T-cell (primary cell): ENCODE results near the gene SAFB2. TPM values are rescaled to one million over a fixed set of nuclear protein-coding genes. Genes with fewer than 3 reads are reported as not detected.
A peak's percentile ranks its signal among the peaks of the same experiment; 100 is the strongest.

ENCODE experiments used
- ATAC-seq, 4 experiments: fragments of 200-7000 bp in 3 of 4; fragments of 150-1000 bp in 1 of 4; cut with Tn5 transposase; replicated peaks in 1 of 4; 1 replicate in 3 of 4; 2 replicates in 1 of 4; pipeline ENCODE4 v1.10.0; 2021; ENCODE audit warnings: moderate library complexity in 3 of 4, mild to moderate bottlenecking in 2 of 4, moderate number of reproducible peaks in 1 of 4
- CTCF ChIA-PET, 2 donors: fragments of 300-600 bp; sonication (Branson Sonifier 250); formaldehyde crosslinking; loops; one replicate each; lab custom pipeline; 2022; ENCODE audit warnings: antibody characterized with exemption in 2 of 2; lab: Charles Lee
- POLR2A ChIA-PET, 2 donors: fragments of 300-600 bp; sonication (Branson Sonifier 250); formaldehyde crosslinking; loops; one replicate each; lab custom pipeline; 2022; ENCODE audit warnings: antibody characterized with exemption in 2 of 2; lab: Charles Lee
- DNase-seq, 35 experiments: peaks; one replicate each; pipeline versions ENCODE4 v3.0.0 to v3.0.0-alpha.2; 2013 to 2023
- H3K27ac ChIP-seq: one replicate; pipeline ENCODE4 v1.5.1; 2013; ENCODE audit warnings: low read length
- H3K27me3 ChIP-seq, 2 experiments: replicated peaks in 1 of 2; 1 replicate in 1 of 2; 2 replicates in 1 of 2; pipeline versions ENCODE4 v1.6.1 to v1.7.0; 2013; ENCODE audit warnings: low read length in 1 of 2, mixed read lengths in 1 of 2; ENCODE audit not compliant: control insufficient read depth in 2 of 2, insufficient read depth in 2 of 2; ENCODE audit errors: extremely low read depth in 1 of 2
- H3K36me3 ChIP-seq, 2 donors: 1 replicate in 1 of 2; 2 replicates in 1 of 2; pipeline versions ENCODE4 v1.6.1 to v1.7.0; 2013; ENCODE audit warnings: low read length in 1 of 2; ENCODE audit not compliant: control insufficient read depth in 2 of 2, insufficient read depth in 1 of 2; ENCODE audit errors: extremely low read depth in 1 of 2
- H3K4me1 ChIP-seq, 2 experiments: 1 replicate in 1 of 2; 2 replicates in 1 of 2; pipeline versions ENCODE4 v1.6.1 to v1.7.0; 2013; ENCODE audit warnings: low read length in 2 of 2, mixed read lengths in 1 of 2; ENCODE audit not compliant: insufficient read depth in 2 of 2, control insufficient read depth in 1 of 2; ENCODE audit errors: extremely low read depth in 1 of 2
- H3K4me3 ChIP-seq, 2 donors: 1 replicate in 1 of 2; 2 replicates in 1 of 2; pipeline versions ENCODE4 v1.5.1 to v1.7.0; 2013; ENCODE audit warnings: mild to moderate bottlenecking in 2 of 2, low read length in 1 of 2, moderate library complexity in 1 of 2; ENCODE audit not compliant: control insufficient read depth in 1 of 2; ENCODE audit errors: extremely low read depth in 1 of 2
- H3K9me3 ChIP-seq: 2 replicates; pipeline ENCODE4 v1.7.0; 2013
- H3K27ac Mint-ChIP-seq, 2 donors: one replicate each; pipeline ENCODE4 v1.8.0; 2020 to 2021; ENCODE audit warnings: mild to moderate bottlenecking in 2 of 2, mixed read lengths in 2 of 2
- H3K27me3 Mint-ChIP-seq, 2 donors: one replicate each; pipeline ENCODE4 v1.8.0; 2021 to 2022; ENCODE audit warnings: mixed read lengths in 2 of 2
- H3K36me3 Mint-ChIP-seq: one replicate; pipeline ENCODE4 v1.8.0; 2021; ENCODE audit warnings: mixed read lengths
- H3K4me1 Mint-ChIP-seq, 3 donors: one replicate each; pipeline ENCODE4 v1.8.0; 2020 to 2022; ENCODE audit warnings: mixed read lengths in 3 of 3, mild to moderate bottlenecking in 1 of 3
- H3K4me3 Mint-ChIP-seq, 3 donors: one replicate each; pipeline ENCODE4 v1.8.0; 2020 to 2022; ENCODE audit warnings: mild to moderate bottlenecking in 3 of 3, mixed read lengths in 3 of 3, moderate library complexity in 3 of 3
- H3K9me3 Mint-ChIP-seq, 3 donors: one replicate each; pipeline ENCODE4 v1.8.0; 2020 to 2022; ENCODE audit warnings: mixed read lengths in 3 of 3
- WGBS: methylation state at CpG from one replicate; pipeline ENCODE4 v1.1.5; 2013; ENCODE audit warnings: missing lambda C conversion rate; ENCODE audit not compliant: insufficient coverage; 5-methylcytosine and 5-hydroxymethylcytosine counted together
- total RNA-seq, 35 experiments: library from RNA in 6 of 35; stranded (reverse) in 6 of 35; fragments of 120-200 nt in 1 of 35; gene quantifications; one replicate each; pipeline versions ENCODE4 v1.2.1 to v1.2.4 and lab custom pipeline; 2013 to 2026

SAFB2 gene
- total RNA-seq, 5 donors from 2014 or later (not counting 1 experiment from before 2014, with no cell fraction given), result 222 to 253 (median 237) TPM

DNA sequence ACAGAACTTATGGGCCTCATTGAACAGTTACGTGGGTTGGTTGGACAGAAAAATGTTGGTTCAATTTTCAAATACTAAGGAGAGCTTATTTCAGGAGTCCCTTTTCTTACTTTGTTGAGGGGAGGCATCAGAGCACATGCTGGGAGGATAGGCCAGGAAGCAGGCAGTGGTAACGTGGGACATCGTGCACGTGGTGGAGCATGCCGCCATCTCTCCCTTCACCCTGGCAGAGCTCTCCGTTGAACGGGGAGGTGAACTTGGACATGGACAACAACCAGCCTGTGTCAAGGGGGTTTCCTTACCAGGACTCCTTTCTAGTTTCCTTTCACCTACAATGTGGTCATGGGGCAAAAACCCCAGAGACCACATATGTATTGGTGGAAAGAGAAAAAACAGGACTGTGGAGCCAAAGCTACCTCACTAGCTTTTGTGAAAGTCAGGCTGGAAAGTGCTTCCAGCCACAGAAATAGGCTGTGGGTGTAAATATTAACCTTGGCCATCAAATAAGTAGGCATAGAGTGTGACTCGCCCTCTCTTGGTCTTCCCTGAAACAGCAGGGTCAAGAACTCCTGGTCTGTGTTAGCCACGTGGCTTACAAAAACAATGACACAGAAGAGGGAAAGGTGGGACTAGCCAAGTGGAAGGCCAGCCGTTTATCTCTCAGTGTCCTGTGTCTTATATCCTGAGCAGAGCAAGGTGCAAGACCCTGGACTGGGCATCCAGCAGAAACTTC lies 43.4 kb upstream of the SAFB2 start:
- Histone ChIP-seq H3K4me3 (no peak overlapping the region), H3K27me3 (no peaks in the 10 kb centered on the region), H3K9me3 (no peaks in the 10 kb centered on the region), H3K27ac (no peak overlapping the region), H3K36me3 (peaks cover 34 to 82% of the 10 kb centered on the region in 2 donors), H3K4me1 (no peaks in the 10 kb centered on the region)
- 83% methylated on average over 4 of the region's 10 CpGs for WGBS
- ATAC-seq (no peak), DNase-seq (no peak)
- Mint-ChIP-seq H3K9me3 (no peaks in the 10 kb centered on the region), H3K36me3 (peaks cover 46% of the 10 kb centered on the region), H3K4me1 (no peaks in the 10 kb centered on the region), H3K27ac (peak overlapping the region in 1 of 2 donors; percentile 28), H3K4me3 (no peak overlapping the region), H3K27me3 (no peaks in the 10 kb centered on the region)
- ChIA-PET POLR2A (no interaction called here), CTCF (interaction anchor here in 1 of 2 donors (0.6 kb wide), 1 partner anchor 103 kb away, joined by 6 read pairs; no protein-coding TSS in a partner anchor)

DNA sequence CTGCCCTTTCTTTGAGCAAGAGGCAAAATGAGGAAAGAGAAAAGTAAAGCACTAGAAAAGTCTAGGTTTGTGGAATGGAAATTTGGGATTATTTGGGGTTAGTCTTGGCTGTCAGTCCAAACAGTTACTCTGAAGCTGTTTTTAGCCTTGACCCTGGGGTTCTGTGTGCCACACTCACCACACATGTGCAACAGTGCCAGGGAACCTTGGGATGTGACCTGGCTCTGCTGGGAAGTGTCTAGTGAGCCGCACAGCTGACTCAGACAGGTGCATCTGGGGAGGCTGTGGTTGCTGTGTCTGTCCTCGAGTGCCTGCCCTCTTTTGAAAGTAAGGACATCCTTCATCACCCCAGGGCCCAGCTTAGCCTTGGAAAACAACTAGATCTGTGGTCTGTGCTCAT lies 41.9 kb upstream of the SAFB2 start:
- no peak overlapping the region for H3K27ac ChIP-seq
- H3K27me3 ChIP-seq, result no peaks in the 10 kb centered on the region
- no peaks in the 10 kb centered on the region for H3K9me3 ChIP-seq
- CTCF ChIA-PET, result no interaction called here
- H3K36me3 ChIP-seq, result peaks cover 36 to 91% of the 10 kb centered on the region in 2 donors
- no peaks in the 10 kb centered on the region for H3K4me1 ChIP-seq
- no CpG with 5 or more reads among the region's 2 CpGs for WGBS
- POLR2A ChIA-PET, result no interaction called here
- H3K9me3 Mint-ChIP-seq, result no peaks in the 10 kb centered on the region
- no peak overlapping the region for H3K4me3 ChIP-seq
- no peak for ATAC-seq
- no peaks in the 10 kb centered on the region for H3K4me1 Mint-ChIP-seq
- peaks cover 50% of the 10 kb centered on the region for H3K36me3 Mint-ChIP-seq
- no peaks in the 10 kb centered on the region for H3K27me3 Mint-ChIP-seq
- no peak for DNase-seq
- no peak overlapping the region for H3K27ac Mint-ChIP-seq
- H3K4me3 Mint-ChIP-seq, result no peak overlapping the region

DNA sequence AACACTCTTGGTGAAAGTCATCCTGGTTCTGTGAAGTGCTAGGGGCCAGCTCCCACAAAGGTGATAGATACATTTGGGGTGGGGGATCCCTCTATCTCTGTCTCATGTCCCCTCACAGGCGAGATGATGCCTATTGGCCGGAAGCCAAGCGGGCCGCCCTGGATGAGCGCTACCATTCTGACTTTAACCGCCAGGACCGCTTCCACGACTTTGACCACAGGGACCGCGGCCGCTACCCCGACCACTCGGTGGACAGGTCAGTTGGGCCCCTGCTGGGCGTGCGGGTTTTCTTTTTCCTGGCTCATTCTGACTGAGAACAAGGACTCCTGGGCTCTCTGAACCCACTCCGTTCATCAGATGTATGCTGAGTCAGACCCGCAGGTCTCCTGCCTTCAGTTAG lies 41.3 kb upstream of the SAFB2 start:
- Mint-ChIP-seq H3K27ac (no peak overlapping the region), H3K36me3 (peaks cover 46% of the 10 kb centered on the region), H3K9me3 (no peaks in the 10 kb centered on the region), H3K4me1 (no peaks in the 10 kb centered on the region), H3K4me3 (no peak overlapping the region), H3K27me3 (no peaks in the 10 kb centered on the region)
- DNase-seq (no peak), ATAC-seq (no peak)
- Histone ChIP-seq H3K27me3 (no peaks in the 10 kb centered on the region), H3K36me3 (peaks cover 36 to 90% of the 10 kb centered on the region in 2 donors), H3K4me1 (no peaks in the 10 kb centered on the region), H3K27ac (no peak overlapping the region), H3K4me3 (no peak overlapping the region), H3K9me3 (no peaks in the 10 kb centered on the region)
- POLR2A ChIA-PET, result no interaction called here
- WGBS, result 96% methylated on average over 15 of the region's 17 CpGs
- CTCF ChIA-PET, result no interaction called here

DNA sequence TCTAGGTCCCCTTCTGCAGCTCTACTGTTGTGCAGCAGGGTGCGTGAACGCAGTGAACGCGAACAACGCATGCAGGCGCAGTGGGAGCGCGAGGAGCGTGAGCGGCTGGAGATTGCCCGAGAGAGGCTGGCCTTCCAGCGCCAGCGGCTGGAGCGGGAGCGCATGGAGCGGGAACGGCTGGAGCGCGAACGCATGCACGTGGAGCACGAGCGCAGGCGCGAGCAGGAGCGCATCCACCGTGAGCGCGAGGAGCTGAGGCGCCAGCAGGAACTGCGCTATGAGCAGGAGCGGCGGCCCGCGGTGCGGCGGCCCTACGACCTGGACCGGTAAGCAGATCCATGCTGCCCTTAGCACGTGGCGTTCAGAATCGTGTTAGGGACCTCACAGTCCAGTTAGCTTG lies 38.9 kb upstream of the SAFB2 start:
- H3K4me3 Mint-ChIP-seq, result no peak overlapping the region
- peaks cover 44% of the 10 kb centered on the region for H3K36me3 Mint-ChIP-seq

DNA sequence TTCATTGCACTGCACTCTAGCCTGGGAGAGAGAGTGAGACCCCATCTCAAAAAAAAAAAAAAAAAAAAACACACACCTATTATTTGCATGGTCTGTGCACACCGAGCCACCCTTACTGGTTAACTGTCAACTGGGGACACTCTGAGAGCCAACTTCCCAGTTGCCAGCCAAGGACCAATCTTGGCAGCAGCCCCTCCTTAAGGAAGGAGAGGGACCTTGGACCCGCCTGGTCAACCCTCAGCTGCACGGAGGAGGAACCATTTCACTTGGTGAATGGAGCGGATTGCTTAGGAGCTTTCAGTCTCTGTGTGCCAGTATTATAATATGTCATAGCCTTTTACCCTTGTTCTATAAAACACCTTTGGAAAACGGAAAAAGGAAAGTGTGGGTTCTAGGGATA lies 32.8 kb upstream of the SAFB2 start:
- no peaks in the 10 kb centered on the region for H3K4me1 ChIP-seq
- Mint-ChIP-seq H3K4me3 (no peak overlapping the region), H3K36me3 (peaks cover 52% of the 10 kb centered on the region), H3K4me1 (no peaks in the 10 kb centered on the region), H3K9me3 (no peaks in the 10 kb centered on the region), H3K27ac (no peak overlapping the region), H3K27me3 (no peaks in the 10 kb centered on the region)
- no peaks in the 10 kb centered on the region for H3K27me3 ChIP-seq
- ChIA-PET POLR2A (no interaction called here), CTCF (interaction anchor here (0.5 to 0.7 kb wide), 2 partner anchors 14 to 725 kb away, joined by 6 to 15 read pairs; no protein-coding TSS in a partner anchor)
- DNase-seq, result no peak
- H3K4me3 ChIP-seq, result no peak overlapping the region
- ATAC-seq, result no peak
- no peak overlapping the region for H3K27ac ChIP-seq
- H3K36me3 ChIP-seq, result peaks cover 58 to 93% of the 10 kb centered on the region in 2 donors
- no peaks in the 10 kb centered on the region for H3K9me3 ChIP-seq
- 88% methylated on average over 1 of the region's 5 CpGs for WGBS

More for the DNA sequence above, 38.9 kb upstream of the SAFB2 start:
- H3K9me3 ChIP-seq, result no peaks in the 10 kb centered on the region
- no peak for DNase-seq
- H3K4me1 ChIP-seq, result no peaks in the 10 kb centered on the region
- Mint-ChIP-seq H3K27me3 (no peaks in the 10 kb centered on the region), H3K9me3 (no peaks in the 10 kb centered on the region), H3K4me1 (no peaks in the 10 kb centered on the region), H3K27ac (no peak overlapping the region)
- ChIA-PET CTCF (no interaction called here), POLR2A (no interaction called here)
- WGBS, result 98% methylated on average over 42 of the region's 42 CpGs
- ATAC-seq, result no peak
- H3K36me3 ChIP-seq, result peaks cover 45 to 91% of the 10 kb centered on the region in 2 donors
- H3K27ac ChIP-seq, result no peak overlapping the region
- H3K4me3 ChIP-seq, result no peak overlapping the region
- no peaks in the 10 kb centered on the region for H3K27me3 ChIP-seq

DNA sequence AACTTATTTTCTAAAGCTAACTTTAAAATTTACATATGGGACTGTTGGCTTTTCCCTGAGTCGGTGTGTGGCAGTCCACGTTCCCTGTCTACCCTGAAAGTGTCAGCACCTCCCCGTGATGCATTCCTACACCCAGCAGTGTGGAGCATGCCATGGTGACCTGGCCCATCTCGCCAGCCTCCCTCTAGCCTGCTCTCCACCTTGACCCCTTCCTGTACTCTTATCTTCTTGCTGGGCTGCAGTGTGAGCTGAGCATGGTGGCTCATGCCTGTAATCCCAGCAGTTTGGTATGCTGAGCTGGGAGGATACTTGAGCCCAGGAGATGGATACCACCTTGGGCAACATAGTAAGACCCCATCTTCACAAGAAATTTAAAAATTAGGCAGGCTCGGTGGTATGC lies 32.4 kb upstream of the SAFB2 start:
- CTCF ChIA-PET, result interaction anchor here (0.5 to 0.7 kb wide), 3 partner anchors 15 to 725 kb away, joined by 3 to 15 read pairs (median 6); partner anchors contain the start of genes SAFB (in 1 of the 2) and SAFB2 (in 1 of the 2)
- H3K36me3 Mint-ChIP-seq, result peaks cover 54% of the 10 kb centered on the region
- no peak overlapping the region for H3K27ac Mint-ChIP-seq
- 95% methylated on average over 4 of the region's 5 CpGs for WGBS
- H3K27ac ChIP-seq, result no peak overlapping the region
- H3K9me3 Mint-ChIP-seq, result no peaks in the 10 kb centered on the region
- no peaks in the 10 kb centered on the region for H3K27me3 Mint-ChIP-seq
- ATAC-seq (no peak), DNase-seq (no peak)
- peaks cover 57 to 92% of the 10 kb centered on the region in 2 donors for H3K36me3 ChIP-seq
- H3K4me1 ChIP-seq, result no peaks in the 10 kb centered on the region
- peak overlapping the region in 1 of 3 donors; percentile 16 for H3K4me3 Mint-ChIP-seq
- no peak overlapping the region for H3K4me3 ChIP-seq
- no peaks in the 10 kb centered on the region for H3K27me3 ChIP-seq
- H3K9me3 ChIP-seq, result no peaks in the 10 kb centered on the region
- POLR2A ChIA-PET, result no interaction called here
- no peaks in the 10 kb centered on the region for H3K4me1 Mint-ChIP-seq
